HuH-7 (cell line): Measurements from ENCODE around the gene NLRP10.

ENCODE experiments used
- DNase-seq: peaks from one replicate; pipeline ENCODE4 v3.0.0; 2011; ENCODE audit warnings: low spot score

Gene NLRP10

GRCh38 chr11:7973011-7973410, 7.8 kb upstream of the NLRP10 start:
- no peak for DNase-seq

- DNase-seq = no peak
These were observed 6.6 kb upstream of the NLRP10 start for GRCh38 chr11:7971846-7972245.

GRCh38 chr11:7969756-7970646, 4.8 kb upstream of the NLRP10 start:
- no peak for DNase-seq

DNA sequence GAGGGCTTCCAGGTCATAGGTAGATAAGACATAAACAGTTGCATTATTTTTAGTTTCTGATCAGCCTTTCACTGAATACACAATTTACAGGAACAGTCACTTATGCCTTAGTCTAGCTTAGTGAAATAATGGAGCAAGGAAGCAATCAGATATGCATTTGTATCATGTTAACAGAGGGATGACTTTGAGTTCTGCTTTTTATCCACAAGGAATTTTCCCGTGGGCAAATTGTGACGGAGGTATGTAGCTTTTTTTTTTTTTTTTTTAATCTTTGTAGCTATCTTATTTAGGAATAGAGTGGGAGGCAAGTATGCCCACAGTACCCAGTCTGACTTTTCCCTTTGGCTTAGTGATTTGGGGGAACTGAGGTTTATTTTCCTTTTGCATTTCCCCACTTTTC, 3.4 kb upstream of the NLRP10 start:
- no peak for DNase-seq

- no peak for DNase-seq
These were observed 2.6 kb upstream of the NLRP10 start for GRCh38 chr11:7967826-7968225.

DNA sequence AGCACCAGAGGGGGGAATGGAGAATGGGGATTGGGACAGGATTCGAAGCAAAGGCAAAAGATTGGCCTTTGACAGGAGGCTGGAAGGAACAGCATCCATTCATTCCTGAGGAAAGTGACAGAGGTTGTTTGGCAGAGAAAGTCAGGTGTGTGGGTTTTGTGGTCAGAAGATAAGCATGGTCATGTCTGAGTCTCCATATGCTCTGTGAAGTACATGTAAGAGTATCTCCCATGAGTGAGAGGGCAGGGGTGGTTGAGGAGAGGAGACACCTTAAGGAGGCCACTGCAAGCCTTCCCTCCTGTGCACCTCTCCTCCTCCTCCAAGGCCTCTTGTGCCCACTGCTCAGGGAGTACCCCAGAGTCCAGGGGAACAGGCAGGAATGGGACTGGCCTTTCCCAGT, 1.9 kb upstream of the NLRP10 start:
- DNase-seq = no peak

- DNase-seq = no peak
These were observed 374 bp downstream of the NLRP10 start for GRCh38 chr11:7964873-7965272.

GRCh38 chr11:7964261-7964660, 986 bp downstream of the NLRP10 start:
- no peak for DNase-seq

- no peak for DNase-seq
These were observed 10.1 kb downstream of the NLRP10 start for GRCh38 chr11:7955191-7955590.

GRCh38 chr11:7949934-7950333, 15.3 kb downstream of the NLRP10 start:
- no peak for DNase-seq

- no peak for DNase-seq
These were observed 21.1 kb downstream of the NLRP10 start for GRCh38 chr11:7944123-7944522.

DNA sequence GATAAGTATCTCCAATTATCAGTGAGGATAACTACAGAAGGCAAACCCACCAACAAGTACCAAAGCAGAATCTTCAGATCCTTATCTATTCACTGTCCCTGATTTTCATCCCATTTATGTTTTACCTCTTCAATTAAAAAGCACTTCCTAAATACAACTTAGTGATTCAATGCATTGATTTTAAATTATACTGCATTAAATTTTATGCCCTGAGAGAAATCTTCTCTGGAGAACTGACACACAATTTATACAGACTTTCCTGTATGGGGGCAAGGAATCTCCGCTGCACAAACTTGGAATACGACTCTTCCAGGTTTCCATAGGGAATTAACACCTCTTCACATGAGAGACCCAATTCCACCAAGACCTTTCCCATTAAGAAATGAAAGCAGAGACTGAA, 23.6 kb downstream of the NLRP10 start, which contains the start of gene OR10A3:
Gene OR10A3 (minus strand): TSS at position 101 of the 400 bp plus-strand sequence. CDS start 2,188 bp downstream, outside the sequence.
- no peak for DNase-seq

DNA sequence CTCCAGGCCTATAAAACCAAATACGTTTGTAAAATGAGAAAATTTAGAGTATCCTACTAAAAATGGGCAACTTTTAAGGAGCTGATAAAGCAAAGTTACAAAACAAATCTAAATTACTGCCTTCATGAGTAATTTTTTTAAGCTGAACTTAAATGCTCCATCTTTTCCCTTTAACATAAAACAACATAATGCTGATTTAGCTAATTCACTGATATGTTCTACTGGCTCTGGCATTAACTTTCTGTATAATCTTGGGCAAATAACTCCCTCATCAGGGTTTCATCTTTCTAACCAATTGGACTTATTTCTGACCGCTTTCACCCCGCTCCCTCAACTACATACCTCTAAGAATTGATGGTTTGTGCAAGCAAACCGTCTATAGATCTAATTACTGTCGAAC, 24.1 kb downstream of the NLRP10 start:
- no peak for DNase-seq

DNA sequence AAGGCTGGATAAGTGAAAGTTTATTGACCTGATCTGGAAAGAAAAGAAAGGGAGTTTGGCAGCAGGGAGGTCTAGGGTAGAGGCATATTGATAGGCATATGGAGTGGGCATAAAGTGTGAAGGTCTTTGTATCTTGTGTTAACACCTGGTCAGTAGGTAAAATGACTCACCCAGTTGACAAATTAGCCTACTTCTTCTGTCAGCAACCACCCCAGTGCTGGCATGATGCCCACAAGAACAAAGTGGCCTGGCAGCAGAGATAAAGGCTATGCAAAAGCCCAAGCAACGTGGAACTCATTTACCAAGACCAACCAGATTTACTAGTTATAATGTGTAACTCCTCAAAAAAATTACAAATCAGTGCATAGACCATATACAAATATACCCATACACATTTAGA, 28.6 kb downstream of the NLRP10 start:
- DNase-seq = no peak

DNA sequence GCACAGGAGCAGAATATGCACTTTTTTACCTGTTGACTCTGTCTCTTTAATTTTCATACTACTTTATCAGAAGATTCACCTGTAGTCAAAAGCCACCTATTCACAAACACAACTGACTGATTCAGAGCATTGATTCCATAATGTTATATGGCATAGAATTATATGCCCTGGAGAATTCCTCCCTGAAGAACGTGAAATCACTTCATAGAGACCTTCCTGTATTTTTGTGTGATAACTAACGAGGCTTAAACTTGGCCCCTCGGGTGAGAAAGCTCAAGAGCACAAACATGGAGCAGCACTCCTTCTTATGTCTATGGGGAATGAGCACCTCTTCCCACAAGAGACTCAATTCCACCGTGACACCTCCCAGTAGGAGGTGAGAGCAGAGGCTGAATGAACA, 34.1 kb downstream of the NLRP10 start, which contains the start of gene OR10A6:
Gene OR10A6 (minus strand): TSS at position 101 of the 400 bp plus-strand sequence. CDS start 2,606 bp downstream, outside the sequence.
- no peak for DNase-seq

DNA sequence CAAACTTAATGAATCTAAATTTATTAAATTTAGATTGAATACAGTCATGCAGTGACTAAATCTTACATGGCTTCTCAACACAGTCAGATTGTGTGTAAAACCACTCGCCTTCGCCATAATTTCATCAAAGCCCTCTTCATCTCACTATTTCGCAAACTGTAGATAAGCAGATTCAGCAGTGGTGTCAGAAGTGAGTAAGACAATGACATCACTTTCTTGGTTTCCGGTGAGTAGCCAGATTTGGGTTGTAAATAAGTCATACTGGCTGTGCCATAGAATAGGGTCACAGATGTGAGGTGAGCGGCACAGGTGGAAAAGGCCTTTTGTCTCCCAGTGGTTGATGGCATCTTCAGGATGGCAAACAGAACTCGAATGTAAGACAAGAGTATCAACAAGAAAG, 37.6 kb downstream of the NLRP10 start:
- no peak for DNase-seq

DNA sequence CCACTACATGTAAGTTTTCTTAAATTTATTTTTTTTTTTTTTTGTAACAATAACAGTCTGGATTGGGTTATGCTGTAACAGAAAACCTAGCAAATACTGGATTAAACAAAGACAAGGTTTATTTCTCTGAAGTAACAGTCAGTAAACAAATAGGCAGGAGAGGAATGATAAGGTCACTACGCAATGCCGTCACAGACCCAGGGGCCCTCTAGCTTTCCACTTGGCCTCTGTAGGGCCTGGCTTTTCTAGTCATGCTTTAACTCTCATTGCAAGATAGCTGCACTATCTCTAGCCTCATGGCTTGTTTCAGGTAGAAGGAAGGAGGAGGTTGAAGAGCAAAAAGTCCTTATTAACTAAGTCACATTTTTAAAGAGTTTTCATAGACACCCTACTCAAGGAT, 40.7 kb downstream of the NLRP10 start:
- DNase-seq = no peak

- DNase-seq = no peak
These were observed 47.1 kb downstream of the NLRP10 start for GRCh38 chr11:7918141-7918540.
